Inferior parietal cortex (tissue), 1 donor: ENCODE results near the gene CRYBB2.
A peak's percentile ranks its signal among the peaks of the same experiment; 100 is the strongest.
"Not testable (repeated sequence)": the region's sequence is repeated elsewhere in the genome, so short reads cannot be mapped to it uniquely, and the experiment has no call there.

Experiments used
- DNase-seq: peaks from one replicate; pipeline ENCODE4 v3.0.0-alpha.2; 2016; ENCODE audit errors: extremely low spot score

The CRYBB2 gene, protein sequence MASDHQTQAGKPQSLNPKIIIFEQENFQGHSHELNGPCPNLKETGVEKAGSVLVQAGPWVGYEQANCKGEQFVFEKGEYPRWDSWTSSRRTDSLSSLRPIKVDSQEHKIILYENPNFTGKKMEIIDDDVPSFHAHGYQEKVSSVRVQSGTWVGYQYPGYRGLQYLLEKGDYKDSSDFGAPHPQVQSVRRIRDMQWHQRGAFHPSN

DNA sequence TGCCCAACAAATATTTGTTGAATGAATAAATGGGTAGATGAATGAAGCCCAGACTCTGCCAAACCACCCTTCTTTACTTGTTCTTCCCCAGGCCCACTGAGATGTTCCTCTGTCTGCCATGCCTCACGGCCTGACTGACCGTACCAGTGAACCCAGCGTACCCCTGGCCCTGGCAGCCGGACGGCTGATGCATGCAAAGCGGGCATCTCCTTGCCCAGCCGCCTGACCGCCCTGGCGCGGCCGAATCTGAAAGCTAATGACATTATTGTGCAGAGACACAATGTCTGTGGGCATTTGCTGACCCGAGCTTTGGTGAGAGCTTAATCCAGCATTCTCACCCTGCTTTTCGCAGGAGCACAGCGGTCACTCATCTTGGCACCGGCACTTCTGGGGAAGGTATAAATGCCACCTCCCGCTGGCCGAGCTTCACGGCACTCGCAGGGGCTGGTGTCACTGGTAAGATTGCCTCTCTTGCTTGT, at the start of gene CRYBB2:
Gene CRYBB2, plus strand, starts transcription at position 429 of the 479 bp plus-strand sequence. CDS start 1,791 bp downstream, outside the sequence.
- DNase-seq: no peak

DNA sequence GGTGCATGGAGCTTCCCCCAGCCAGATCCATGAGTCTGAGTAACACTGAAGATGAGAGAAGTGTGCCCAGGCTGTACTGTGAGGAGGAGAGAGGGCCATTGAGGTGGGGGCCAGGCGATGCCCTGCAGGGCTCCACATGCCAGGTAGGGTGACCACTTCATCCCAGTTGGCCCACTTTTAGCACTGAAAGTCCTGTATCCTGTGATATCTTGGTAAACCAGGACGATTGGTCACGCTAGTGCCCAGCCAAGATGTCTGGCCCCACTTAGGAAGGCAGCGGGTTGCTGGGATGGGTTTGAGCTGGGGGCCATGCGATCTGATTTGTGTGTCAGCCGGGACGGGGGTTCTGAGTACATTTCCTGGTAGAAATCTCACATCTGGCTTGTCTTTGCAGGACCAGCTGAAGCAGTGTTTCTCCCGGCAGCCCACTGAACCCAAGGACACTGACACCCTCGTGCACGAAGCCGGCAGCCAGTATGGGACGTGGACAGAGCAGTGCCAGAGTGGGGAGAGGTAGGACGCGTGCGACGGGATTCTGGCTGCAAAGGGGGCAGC, 48.9 kb upstream of the CRYBB2 start:
- DNase-seq: no peak

DNA sequence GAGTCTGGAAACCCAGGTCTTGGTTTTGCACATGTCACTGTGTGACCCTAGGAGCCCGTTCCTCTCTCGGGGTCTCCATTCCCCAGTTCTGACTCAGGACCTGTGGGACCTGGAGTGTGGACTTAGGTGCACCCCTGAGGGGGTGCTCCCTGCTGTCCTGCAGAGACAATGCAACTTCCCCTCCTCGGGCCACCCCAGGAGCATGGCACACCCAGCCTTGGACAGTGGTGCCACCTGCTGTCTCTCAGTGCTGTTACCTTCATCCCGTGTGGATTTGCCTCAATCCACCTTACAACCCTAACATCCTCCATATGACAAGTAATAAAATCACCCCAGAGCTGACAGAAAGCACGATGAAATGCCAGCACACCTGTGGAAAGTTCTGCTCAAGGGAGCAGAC, 47.3 kb upstream of the CRYBB2 start:
- no peak for DNase-seq

DNA sequence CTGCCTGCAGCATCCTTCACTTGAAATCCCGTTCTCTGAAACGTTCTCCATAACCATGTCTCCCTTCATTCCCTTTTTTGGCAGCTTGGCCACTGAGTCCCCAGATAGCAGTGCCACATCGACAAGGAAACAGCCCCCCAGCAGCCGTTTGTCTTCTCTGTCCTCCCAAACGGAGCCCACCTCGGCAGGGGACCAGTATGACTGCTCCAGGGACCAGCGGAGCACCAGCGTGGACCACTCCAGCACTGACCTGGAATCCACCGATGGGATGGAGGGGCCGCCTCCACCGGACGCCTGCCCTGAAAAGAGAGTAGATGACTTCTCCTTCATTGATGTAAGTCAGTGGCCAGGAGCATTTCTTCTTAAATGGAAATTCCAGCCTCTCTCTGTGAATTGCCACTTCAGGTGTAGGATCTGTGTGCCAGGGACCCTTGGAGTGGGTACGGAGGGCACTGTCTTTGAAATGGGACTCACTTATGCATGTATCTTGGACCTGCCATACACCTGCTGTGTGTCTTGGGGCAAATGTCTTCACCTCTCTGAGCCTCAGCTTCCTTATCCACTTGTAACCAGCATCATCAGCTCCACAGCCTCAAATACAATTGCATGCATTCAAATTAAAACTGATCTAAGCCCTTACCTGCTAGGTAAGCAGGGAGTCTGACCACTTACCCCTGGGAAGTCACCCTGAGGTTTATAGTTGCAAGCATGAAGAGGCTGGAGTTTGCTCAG, 45.1 kb upstream of the CRYBB2 start:
- DNase-seq: no peak

DNA sequence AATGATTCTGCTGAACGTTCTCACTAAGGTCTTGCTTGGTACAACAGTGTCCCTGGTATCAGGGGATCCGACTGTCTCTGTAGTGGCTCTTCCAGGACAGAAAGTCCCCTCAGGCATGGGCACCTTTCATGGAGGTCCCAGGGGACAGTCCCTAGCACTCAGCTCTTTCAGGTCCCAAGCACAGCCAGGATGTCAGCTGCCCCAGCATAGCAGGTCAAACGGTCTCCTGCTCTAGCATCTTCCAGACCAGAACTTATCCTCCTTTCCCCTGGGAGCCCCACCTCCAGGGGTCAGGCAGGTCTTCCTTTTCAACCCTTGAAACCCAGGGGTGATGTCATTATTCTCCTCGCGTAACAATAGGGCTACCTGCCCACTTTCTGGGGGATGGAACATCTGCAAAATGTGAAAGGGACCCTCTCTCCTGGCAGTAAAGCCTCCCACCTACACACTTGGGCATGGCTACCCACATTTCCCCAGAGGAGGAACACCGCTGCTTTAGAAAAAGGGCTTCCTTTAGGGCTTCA, 44.5 kb upstream of the CRYBB2 start:
- no peak for DNase-seq

DNA sequence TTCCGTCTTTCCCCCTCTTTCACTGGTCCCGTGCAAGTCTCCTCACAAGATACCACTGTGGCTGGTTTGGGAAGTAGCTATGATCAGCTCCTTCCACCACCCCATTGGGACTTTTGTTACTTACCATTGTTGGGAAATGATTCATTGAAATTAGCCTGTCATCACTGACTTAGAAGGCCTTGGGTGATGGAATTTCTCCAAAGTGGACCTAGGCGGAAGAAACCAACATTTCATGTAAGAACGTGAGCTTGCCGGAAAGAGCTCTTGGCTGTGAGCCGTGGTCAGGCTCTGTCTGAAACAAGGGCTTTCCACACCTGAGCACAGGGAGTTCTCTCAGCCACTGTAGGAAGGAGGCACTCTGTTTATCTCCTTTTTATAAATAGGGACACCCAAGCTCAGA, 43.3 kb upstream of the CRYBB2 start:
- DNase-seq: no peak

DNA sequence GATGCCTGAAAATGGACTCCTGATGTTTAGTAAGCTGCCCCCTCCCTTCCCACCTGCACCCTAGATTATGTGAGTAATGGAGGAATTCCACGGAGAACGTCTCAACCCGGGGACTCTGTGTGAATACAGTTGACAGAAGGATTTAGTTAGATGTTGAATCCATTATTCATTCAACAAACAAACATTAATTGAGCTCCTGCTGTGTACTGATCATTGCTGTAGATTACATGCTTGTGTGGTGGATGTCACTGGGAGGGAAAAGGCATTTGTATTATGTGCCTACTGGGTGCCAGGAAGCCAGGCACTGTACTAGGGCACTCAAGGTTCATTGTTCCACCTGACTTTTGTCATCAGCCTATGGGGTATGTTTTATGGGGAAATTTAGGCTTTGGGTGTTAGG, 42.6 kb upstream of the CRYBB2 start:
- no peak for DNase-seq

DNA sequence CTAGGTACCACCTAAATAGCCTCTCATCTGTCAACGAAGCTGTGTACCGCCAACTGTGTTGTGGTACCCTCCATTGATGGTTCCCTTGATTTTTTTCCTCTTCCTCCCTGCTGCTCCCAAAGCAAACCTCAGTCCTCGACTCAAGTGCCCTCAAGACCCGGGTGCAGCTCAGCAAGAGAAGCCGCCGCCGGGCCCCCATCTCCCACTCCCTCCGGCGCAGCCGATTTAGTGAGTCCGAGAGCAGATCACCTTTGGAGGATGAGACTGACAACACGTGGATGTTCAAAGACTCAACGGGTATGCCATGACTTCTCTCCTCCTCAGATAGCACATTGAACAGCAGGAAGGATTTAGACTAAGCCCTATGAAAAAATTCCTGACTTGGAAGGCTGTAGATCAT, 42.2 kb upstream of the CRYBB2 start:
- no peak for DNase-seq

DNA sequence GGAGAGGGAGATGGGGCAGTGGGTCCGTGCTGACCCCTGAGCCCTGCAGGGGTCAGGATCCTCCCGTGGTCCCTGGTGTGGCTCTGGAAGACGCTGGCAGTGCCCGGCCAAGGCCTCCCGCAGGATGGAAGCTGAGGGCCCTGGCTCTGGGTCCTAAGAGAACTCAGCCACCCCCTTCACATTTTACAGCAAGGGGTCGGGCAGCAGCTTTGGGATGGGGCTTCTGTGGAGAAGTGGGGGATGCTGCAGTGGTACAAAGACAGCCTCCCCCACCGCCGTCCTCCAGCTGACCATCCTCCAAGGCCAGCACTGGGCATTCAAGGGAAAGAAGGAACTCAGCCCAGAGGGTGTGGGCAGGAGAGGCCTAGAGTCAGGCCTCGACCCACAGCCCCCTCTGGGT, 41.5 kb upstream of the CRYBB2 start:
- DNase-seq: no peak

DNA sequence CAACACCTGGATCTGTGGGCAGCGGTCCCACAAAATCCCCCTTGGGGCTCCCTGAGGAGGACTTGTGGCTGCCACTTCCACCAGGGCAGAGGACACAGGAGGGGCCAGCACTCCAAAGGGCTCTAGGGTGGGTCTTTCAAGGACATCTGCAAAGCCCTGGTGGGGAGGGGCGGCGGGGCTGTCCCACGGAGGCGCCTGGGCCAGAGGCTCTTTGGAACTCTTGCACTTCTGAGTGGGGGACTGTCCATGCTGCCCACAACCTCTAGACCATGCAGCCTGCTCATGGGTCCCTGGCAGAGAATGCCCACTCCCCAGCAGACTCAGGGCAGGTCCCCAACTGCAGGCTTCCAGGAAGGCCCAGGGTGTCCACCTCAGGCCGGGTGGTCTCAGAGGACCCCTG, 41.1 kb upstream of the CRYBB2 start:
- DNase-seq: not testable (repeated sequence)

DNA sequence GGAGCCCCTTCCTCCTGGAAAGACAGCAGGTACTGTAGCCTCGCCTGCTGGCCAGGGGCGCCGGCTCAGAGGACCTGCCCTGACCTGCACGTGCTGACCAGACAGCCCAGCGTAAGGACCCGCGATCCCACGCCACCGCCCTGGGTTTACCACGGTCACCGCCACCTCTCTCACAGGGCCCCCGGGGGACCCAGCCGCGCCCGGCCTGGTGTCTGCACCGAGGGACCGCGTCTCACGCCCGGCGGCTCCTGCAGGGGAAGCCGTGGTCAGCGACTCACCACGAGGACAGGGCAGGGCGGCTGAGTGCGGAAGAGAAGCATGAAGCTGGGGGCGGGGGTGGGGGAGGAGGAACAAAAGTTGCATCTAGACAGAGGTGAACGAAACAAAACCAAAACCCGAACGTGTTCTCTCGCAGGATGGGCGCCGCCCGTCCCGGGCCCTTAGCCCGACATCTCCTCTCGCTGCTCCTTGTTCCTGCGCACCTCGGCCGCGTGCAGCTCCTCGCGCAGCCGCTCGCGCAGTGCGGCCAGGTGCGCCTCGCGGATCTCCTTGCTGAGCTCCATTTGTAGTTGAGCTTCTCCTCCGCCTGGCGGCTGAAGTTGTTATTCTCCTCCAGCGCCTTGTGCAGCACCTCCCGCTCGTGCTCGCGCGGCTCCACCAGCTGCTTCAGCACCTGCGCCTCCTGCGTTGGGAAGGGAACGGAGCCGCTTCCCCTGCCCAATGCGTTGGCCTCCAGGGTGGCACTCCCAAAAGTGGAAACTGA, 40.4 kb upstream of the CRYBB2 start:
- not testable (repeated sequence) for DNase-seq

DNA sequence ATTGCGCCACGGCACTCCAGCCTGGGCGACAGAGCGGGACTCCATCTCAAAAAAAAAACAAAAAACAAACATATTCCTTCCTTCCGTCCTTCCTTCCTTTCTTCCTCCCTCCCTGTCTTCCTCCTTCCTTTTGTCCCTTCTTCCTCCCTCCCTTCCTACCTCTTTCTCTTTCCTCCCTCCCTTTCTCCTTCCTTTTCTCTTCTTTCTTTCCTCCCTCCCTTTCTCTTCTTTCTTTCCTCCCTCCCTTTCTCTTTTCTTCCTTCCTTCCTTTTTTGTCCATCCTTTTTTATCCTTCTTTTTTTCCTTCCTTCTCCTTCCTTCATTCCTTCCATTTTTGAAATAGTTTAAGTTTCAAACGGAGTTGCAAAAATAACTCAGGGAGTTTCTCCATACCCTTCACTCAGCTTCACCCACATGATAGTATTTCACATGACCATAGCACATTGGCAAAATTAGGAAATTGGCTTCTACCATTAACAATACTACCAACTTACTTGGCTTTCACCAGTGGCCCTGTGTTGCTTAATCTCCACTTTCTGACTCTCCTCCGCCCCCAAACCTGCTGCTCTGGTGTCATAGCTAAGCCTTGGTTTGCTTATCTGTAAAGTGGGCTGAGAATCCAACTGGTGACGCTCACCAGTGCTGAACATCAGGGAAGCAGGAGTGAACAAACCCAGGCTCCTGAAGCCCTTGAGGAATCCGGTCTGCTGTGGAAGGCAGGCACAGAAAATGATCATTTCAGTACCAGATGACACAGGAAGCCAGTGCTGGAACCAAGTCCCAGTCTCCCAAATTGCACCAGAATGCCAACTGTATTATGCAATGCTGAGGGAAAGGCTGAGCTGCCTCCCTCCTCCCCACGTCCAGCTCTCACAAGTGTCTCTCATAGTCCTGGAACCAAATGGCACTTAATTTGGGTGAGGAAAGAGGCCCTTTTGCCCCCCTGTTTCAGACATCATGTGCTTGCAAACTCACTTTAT, 37.0 kb upstream of the CRYBB2 start:
- DNase-seq: peak; percentile 20

DNA sequence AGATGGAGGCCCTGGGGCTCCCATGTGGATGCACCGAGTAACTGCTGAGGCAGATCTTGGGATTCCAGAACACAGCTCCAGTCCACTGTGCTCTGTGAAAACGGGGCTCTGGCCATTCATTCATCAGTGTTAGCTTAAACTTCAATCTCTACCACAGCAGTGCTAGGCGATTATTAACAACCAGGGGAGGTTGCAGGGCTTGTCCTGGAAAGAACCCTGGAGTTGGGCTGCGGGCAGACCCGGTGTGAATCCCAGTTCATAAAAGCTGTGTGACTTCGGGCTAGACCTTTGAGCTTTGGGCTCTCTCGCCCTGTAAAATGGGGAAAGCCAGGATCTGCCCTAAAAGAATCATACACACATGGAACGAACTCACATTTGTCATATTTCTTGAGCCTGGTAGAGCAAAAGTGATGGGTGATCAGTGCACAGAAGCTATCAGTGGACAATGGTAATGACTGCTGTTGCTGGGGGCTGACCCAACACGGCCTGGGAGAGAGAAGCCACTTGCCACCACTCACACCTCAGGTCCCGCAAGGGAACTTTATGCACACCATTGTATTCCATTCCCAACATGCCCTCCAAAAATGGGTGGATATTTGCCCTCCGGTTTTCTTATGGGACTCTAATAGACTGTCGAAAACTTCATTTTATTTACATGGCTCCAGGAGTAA, 35.4 kb upstream of the CRYBB2 start:
- no peak for DNase-seq

DNA sequence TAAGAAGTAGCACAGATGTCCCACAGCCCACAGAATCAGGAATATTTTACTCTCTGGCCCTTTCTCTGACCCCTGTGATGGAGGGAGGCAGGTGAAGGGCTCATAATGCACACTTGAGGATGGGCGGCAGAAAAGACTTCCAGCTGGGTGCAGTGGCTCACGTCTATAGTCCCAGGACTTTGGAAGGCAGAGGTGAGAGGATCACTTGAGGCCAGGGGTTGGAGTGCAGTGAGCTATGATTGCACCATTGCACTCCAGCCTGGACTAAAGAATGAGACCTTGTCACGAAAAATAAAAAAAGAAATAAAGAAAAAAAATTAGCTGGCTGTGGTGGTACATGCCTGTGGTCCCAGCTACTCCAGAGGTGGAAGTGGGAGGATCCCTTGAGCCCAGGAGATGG, 33.3 kb upstream of the CRYBB2 start:
- no peak for DNase-seq

DNA sequence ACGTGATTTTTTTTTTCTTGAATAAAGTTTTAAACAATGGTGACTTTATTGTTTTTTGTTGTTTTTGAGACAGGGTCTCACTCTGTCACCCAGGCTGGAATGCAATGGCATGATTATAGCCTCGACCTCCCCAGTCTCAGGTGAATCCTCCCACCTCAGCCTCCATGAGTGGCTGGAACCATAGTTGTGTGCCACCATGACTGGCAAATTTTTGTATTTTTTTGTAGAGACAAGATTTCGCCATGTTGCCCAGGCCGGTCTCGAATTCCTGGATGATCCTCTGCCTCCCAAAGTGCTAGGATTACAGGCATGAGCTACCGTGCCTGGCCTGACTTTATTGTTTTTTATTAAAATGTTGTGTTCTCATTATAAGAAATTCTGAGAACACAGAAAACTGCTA, 32.0 kb upstream of the CRYBB2 start:
- DNase-seq: no peak

DNA sequence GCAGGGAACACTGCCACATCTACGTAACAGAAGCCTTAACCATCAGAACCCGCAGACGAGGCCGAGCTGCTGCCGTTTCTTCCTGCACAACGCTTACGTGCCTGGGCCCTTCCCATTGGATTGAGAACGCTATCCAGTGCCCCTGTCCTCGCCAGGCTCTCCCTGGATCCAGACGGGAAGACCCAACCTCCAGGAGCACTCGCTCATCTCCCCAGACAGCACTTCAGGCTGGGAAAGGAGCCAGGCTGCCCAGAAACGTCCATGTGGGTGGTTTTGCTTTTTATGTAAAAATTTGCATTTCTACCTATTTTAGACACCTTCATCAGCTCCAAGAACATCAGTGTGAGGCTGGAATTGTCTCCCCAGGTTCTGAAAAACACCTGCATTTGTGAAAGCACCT, 27.0 kb upstream of the CRYBB2 start:
- peak; percentile 13 for DNase-seq

DNA sequence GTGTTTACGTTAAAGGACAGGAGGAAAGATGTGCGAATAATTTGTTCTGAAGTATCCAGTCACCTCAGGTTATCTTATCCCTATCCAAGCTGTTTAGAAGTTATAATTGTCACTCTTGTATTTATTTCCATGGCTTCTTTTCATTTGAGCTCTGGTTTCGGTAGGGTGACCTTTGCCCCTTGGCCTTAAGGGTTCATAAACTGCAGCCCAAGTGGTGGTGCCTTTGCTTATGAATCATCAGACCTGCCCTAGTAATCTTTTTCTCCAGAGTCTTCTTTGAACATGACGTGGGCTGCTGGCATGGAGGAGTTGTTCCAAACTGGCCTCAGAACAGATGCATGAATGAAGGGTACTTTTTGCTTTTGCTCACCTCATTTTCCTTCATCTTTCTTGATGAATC, 26.3 kb upstream of the CRYBB2 start:
- DNase-seq: no peak

DNA sequence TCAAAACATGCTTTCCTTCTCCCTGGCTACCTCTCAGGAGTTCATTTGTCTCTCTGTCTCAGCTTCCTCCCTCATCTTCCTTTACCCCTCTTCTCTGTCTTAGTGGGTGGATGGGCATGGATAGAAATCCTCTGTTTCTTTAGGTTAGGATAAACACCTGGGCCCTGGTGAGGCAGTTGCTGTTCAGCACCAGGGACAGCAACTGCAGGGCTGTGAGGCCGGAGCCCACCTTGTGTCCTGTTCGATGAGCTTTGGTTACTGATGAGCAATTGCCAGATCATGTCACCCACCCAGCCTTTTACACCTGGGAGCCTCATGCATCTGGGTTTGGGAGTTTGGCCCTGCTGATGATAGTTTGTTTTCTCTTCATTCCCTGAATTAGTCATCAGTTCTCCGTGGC, 25.9 kb upstream of the CRYBB2 start:
- DNase-seq: no peak

DNA sequence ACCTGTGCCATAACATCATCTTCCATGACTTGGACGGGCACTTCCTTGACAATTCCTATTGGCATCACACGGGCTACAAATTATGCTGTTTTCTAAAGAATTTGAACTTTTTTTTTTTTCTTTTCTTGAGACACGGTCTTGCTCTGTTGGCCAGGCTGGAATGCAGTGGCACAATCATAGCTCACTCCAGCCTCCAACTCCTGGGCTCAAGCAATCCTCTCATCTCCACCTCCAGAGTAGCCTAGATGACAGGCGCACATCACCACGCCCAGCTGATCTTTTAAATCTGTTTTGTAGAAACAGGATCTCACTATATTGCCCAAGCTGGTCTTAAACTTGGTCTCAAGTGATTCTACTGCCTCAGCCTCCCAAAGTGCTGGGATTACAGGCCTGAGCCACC, 23.1 kb upstream of the CRYBB2 start:
- DNase-seq: no peak

DNA sequence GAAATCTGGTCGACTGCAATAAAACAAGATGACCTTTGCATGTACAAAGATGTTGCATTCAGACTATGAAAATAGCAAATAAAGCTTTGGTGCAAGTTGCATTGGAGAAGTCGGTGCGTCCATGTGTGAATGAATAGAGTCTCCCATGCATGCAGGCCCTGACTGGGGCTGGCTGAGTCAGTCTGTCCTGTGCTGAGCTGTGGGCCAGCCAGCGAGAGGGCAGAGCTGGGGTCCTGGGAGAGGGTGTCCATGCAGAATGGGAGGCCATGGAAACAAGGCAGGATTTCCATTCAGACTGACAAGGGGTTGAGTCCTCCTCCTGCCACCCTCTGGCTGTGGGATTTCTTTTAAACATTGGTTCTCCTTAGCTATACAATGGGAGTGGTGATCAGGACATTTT, 22.1 kb upstream of the CRYBB2 start:
- DNase-seq: no peak
